ENCODE results near the gene TPD52L1.

Gene TPD52L1

DNA sequence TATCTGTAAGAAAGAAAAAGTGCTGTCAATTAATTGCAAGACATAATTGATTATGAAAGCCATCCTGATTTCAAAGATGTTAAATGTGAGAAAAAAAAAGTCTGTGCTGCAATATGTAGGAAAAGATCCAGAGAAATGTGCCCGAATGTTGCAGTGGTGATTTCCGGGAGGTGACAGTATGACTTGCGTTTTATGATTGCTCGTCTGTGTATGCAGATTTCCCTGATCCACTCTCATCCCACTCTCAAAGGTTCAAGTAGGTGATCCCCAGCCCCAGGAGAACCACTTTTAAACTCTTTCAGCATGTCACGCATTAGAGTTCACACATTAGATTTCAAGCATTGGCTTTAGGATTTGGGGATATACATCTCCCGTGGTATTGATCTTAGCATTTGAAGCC is 57.8 kb downstream of the TPD52L1 start:
- CTCF ChIA-PET, result no interaction called here

GRCh38 chr6:125212377-125212776 is 58.8 kb downstream of the TPD52L1 start:
- CTCF ChIA-PET, result interaction anchor here (1.4 kb wide), 1 partner anchor 21 kb away, joined by 3 read pairs; no protein-coding TSS in a partner anchor
- DNase-seq, result no peak

More for the DNA sequence above, 57.8 kb downstream of the TPD52L1 start:
- peaks cover 0 to 2% (median 0%) of the 10 kb centered on the region in 5 experiments for H3K27me3 ChIP-seq (replicated peaks in 2 of 5; ENCODE audit: control insufficient read depth in 4 of 5, insufficient read depth in 5 of 5, low read length in 4 of 5)
- no peak overlapping the region for H3K27ac ChIP-seq (ENCODE audit: insufficient read depth in 1 of 2, low read depth in 1 of 2, low read length in 2 of 2, poor library complexity in 1 of 2, severe bottlenecking in 2 of 2)
- no peak for DNase-seq
- no peaks in the 10 kb centered on the region for H3K9me3 ChIP-seq (ENCODE audit: control extremely low read depth in 1 of 5, control insufficient read depth in 4 of 5, insufficient read depth in 2 of 5, low read depth in 1 of 5, low read length in 4 of 5)
- no peaks in the 10 kb centered on the region for H3K4me1 ChIP-seq (ENCODE audit: control extremely low read depth in 1 of 4, control insufficient read depth in 4 of 4, insufficient read depth in 4 of 4, low read length in 3 of 4)
- WGBS (ENCODE audit: insufficient coverage), result 94% methylated on average over 6 of the region's 6 CpGs
- no peaks in the 10 kb centered on the region for H3K36me3 ChIP-seq (ENCODE audit: control insufficient read depth in 4 of 4, insufficient read depth in 4 of 4, low read length in 3 of 4)
- POLR2A ChIA-PET, result interaction anchor here (0.6 kb wide), 1 partner anchor 700 kb away, joined by 3 read pairs; no protein-coding TSS in a partner anchor
- no peak overlapping the region for H3K4me3 ChIP-seq (ENCODE audit: control insufficient read depth in 1 of 7, extremely low read depth in 1 of 7, insufficient read depth in 4 of 7, low read depth in 2 of 7, low read length in 6 of 7)

GRCh38 chr6:125213939-125214338 is 60.4 kb downstream of the TPD52L1 start:
- WGBS (ENCODE audit: insufficient coverage), result 94% methylated on average over 3 of the region's 3 CpGs
- ChIA-PET POLR2A (no interaction called here), CTCF (interaction anchor here (0.8 kb wide), 1 partner anchor 11 kb away, joined by 3 read pairs; no protein-coding TSS in a partner anchor)
- DNase-seq, result no peak
- H3K4me1 ChIP-seq (ENCODE audit: control extremely low read depth in 1 of 4, control insufficient read depth in 4 of 4, insufficient read depth in 4 of 4, low read length in 3 of 4), result no peaks in the 10 kb centered on the region
- no peaks in the 10 kb centered on the region for H3K9me3 ChIP-seq (ENCODE audit: control extremely low read depth in 1 of 5, control insufficient read depth in 4 of 5, insufficient read depth in 2 of 5, low read depth in 1 of 5, low read length in 4 of 5)
- H3K27ac ChIP-seq (ENCODE audit: insufficient read depth in 1 of 2, low read depth in 1 of 2, low read length in 2 of 2, poor library complexity in 1 of 2, severe bottlenecking in 2 of 2), result no peak overlapping the region
- no peak overlapping the region for H3K4me3 ChIP-seq (ENCODE audit: control insufficient read depth in 1 of 7, extremely low read depth in 1 of 7, insufficient read depth in 4 of 7, low read depth in 2 of 7, low read length in 6 of 7)
- no peaks in the 10 kb centered on the region for H3K36me3 ChIP-seq (ENCODE audit: control insufficient read depth in 4 of 4, insufficient read depth in 4 of 4, low read length in 3 of 4)
- peaks cover 0 to 2% (median 0%) of the 10 kb centered on the region in 5 experiments for H3K27me3 ChIP-seq (replicated peaks in 2 of 5; ENCODE audit: control insufficient read depth in 4 of 5, insufficient read depth in 5 of 5, low read length in 4 of 5)

More at GRCh38 chr6:125212377-125212776, 58.8 kb downstream of the TPD52L1 start:
- POLR2A ChIA-PET, result no interaction called here
- Histone ChIP-seq H3K36me3 (ENCODE audit: control insufficient read depth in 4 of 4, insufficient read depth in 4 of 4, low read length in 3 of 4) (no peaks in the 10 kb centered on the region), H3K27ac (ENCODE audit: insufficient read depth in 1 of 2, low read depth in 1 of 2, low read length in 2 of 2, poor library complexity in 1 of 2, severe bottlenecking in 2 of 2) (no peak overlapping the region), H3K27me3 (replicated peaks in 2 of 5; ENCODE audit: control insufficient read depth in 4 of 5, insufficient read depth in 5 of 5, low read length in 4 of 5) (peaks cover 0 to 2% (median 0%) of the 10 kb centered on the region in 5 experiments), H3K4me1 (ENCODE audit: control extremely low read depth in 1 of 4, control insufficient read depth in 4 of 4, insufficient read depth in 4 of 4, low read length in 3 of 4) (no peaks in the 10 kb centered on the region), H3K9me3 (ENCODE audit: control extremely low read depth in 1 of 5, control insufficient read depth in 4 of 5, insufficient read depth in 2 of 5, low read depth in 1 of 5, low read length in 4 of 5) (no peaks in the 10 kb centered on the region), H3K4me3 (ENCODE audit: control insufficient read depth in 1 of 7, extremely low read depth in 1 of 7, insufficient read depth in 4 of 7, low read depth in 2 of 7, low read length in 6 of 7) (no peak overlapping the region)
- 100% methylated on average over 2 of the region's 2 CpGs for WGBS (ENCODE audit: insufficient coverage)

- CTCF ChIA-PET, result no interaction called here
- no peak for DNase-seq
- Histone ChIP-seq H3K4me3 (ENCODE audit: control insufficient read depth in 1 of 7, extremely low read depth in 1 of 7, insufficient read depth in 4 of 7, low read depth in 2 of 7, low read length in 6 of 7) (no peak overlapping the region), H3K9me3 (ENCODE audit: control extremely low read depth in 1 of 5, control insufficient read depth in 4 of 5, insufficient read depth in 2 of 5, low read depth in 1 of 5, low read length in 4 of 5) (no peaks in the 10 kb centered on the region), H3K36me3 (ENCODE audit: control insufficient read depth in 4 of 4, insufficient read depth in 4 of 4, low read length in 3 of 4) (no peaks in the 10 kb centered on the region), H3K27ac (ENCODE audit: insufficient read depth in 1 of 2, low read depth in 1 of 2, low read length in 2 of 2, poor library complexity in 1 of 2, severe bottlenecking in 2 of 2) (no peak overlapping the region), H3K27me3 (replicated peaks in 2 of 5; ENCODE audit: control insufficient read depth in 4 of 5, insufficient read depth in 5 of 5, low read length in 4 of 5) (peaks cover 0 to 2% (median 0%) of the 10 kb centered on the region in 5 experiments), H3K4me1 (ENCODE audit: control extremely low read depth in 1 of 4, control insufficient read depth in 4 of 4, insufficient read depth in 4 of 4, low read length in 3 of 4) (no peaks in the 10 kb centered on the region)
- 100% methylated on average over 4 of the region's 4 CpGs for WGBS (ENCODE audit: insufficient coverage)
- POLR2A ChIA-PET, result no interaction called here
These were observed 61.8 kb downstream of the TPD52L1 start for GRCh38 chr6:125215252-125215819.

GRCh38 chr6:125216015-125216414 is 62.4 kb downstream of the TPD52L1 start:
- no peak for DNase-seq
- H3K27ac ChIP-seq (ENCODE audit: insufficient read depth in 1 of 2, low read depth in 1 of 2, low read length in 2 of 2, poor library complexity in 1 of 2, severe bottlenecking in 2 of 2), result no peak overlapping the region
- H3K36me3 ChIP-seq (ENCODE audit: control insufficient read depth in 4 of 4, insufficient read depth in 4 of 4, low read length in 3 of 4), result no peaks in the 10 kb centered on the region
- POLR2A ChIA-PET, result no interaction called here
- H3K4me3 ChIP-seq (ENCODE audit: control insufficient read depth in 1 of 7, extremely low read depth in 1 of 7, insufficient read depth in 4 of 7, low read depth in 2 of 7, low read length in 6 of 7), result no peak overlapping the region
- CTCF ChIA-PET, result no interaction called here
- no peaks in the 10 kb centered on the region for H3K4me1 ChIP-seq (ENCODE audit: control extremely low read depth in 1 of 4, control insufficient read depth in 4 of 4, insufficient read depth in 4 of 4, low read length in 3 of 4)
- no peaks in the 10 kb centered on the region for H3K9me3 ChIP-seq (ENCODE audit: control extremely low read depth in 1 of 5, control insufficient read depth in 4 of 5, insufficient read depth in 2 of 5, low read depth in 1 of 5, low read length in 4 of 5)
- H3K27me3 ChIP-seq (replicated peaks in 2 of 5; ENCODE audit: control insufficient read depth in 4 of 5, insufficient read depth in 5 of 5, low read length in 4 of 5), result peaks cover 0 to 2% (median 0%) of the 10 kb centered on the region in 5 experiments
- WGBS (ENCODE audit: insufficient coverage), result 100% methylated on average over 1 of the region's 2 CpGs

DNA sequence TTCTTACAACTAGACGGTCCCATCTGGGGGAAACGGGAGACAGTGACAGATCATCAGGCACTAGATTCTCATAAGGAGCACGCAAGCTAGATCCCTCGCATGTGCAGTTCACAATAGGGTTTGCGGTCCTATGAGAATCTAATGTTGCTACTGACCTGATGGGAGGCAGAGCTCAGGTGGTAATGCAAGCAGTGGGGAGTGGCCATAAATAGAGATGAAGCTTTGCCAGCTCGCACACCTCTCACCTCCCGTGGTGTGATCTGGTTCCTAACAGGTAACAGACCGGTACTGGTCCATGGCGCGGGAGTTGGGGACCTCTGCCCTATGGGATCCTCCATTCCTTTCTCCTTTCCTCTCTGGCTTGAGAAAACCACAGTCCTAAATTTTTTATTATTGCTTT is 63.8 kb downstream of the TPD52L1 start:
- no peak for DNase-seq
- Histone ChIP-seq H3K4me3 (ENCODE audit: control insufficient read depth in 1 of 7, extremely low read depth in 1 of 7, insufficient read depth in 4 of 7, low read depth in 2 of 7, low read length in 6 of 7) (no peak overlapping the region), H3K4me1 (ENCODE audit: control extremely low read depth in 1 of 4, control insufficient read depth in 4 of 4, insufficient read depth in 4 of 4, low read length in 3 of 4) (no peaks in the 10 kb centered on the region), H3K27ac (ENCODE audit: insufficient read depth in 1 of 2, low read depth in 1 of 2, low read length in 2 of 2, poor library complexity in 1 of 2, severe bottlenecking in 2 of 2) (no peak overlapping the region), H3K36me3 (ENCODE audit: control insufficient read depth in 4 of 4, insufficient read depth in 4 of 4, low read length in 3 of 4) (no peaks in the 10 kb centered on the region), H3K27me3 (replicated peaks in 2 of 5; ENCODE audit: control insufficient read depth in 4 of 5, insufficient read depth in 5 of 5, low read length in 4 of 5) (peaks cover 0 to 2% (median 0%) of the 10 kb centered on the region in 5 experiments), H3K9me3 (ENCODE audit: control extremely low read depth in 1 of 5, control insufficient read depth in 4 of 5, insufficient read depth in 2 of 5, low read depth in 1 of 5, low read length in 4 of 5) (no peaks in the 10 kb centered on the region)
- WGBS (ENCODE audit: insufficient coverage), result 100% methylated on average over 4 of the region's 10 CpGs
- ChIA-PET POLR2A (no interaction called here), CTCF (no interaction called here)

GRCh38 chr6:125217992-125218391 is 64.4 kb downstream of the TPD52L1 start:
- Histone ChIP-seq H3K27ac (ENCODE audit: insufficient read depth in 1 of 2, low read depth in 1 of 2, low read length in 2 of 2, poor library complexity in 1 of 2, severe bottlenecking in 2 of 2) (no peak overlapping the region), H3K4me1 (ENCODE audit: control extremely low read depth in 1 of 4, control insufficient read depth in 4 of 4, insufficient read depth in 4 of 4, low read length in 3 of 4) (no peaks in the 10 kb centered on the region), H3K36me3 (ENCODE audit: control insufficient read depth in 4 of 4, insufficient read depth in 4 of 4, low read length in 3 of 4) (no peaks in the 10 kb centered on the region), H3K9me3 (ENCODE audit: control extremely low read depth in 1 of 5, control insufficient read depth in 4 of 5, insufficient read depth in 2 of 5, low read depth in 1 of 5, low read length in 4 of 5) (no peaks in the 10 kb centered on the region), H3K4me3 (ENCODE audit: control insufficient read depth in 1 of 7, extremely low read depth in 1 of 7, insufficient read depth in 4 of 7, low read depth in 2 of 7, low read length in 6 of 7) (no peak overlapping the region), H3K27me3 (replicated peaks in 2 of 5; ENCODE audit: control insufficient read depth in 4 of 5, insufficient read depth in 5 of 5, low read length in 4 of 5) (peaks cover 0 to 2% (median 0%) of the 10 kb centered on the region in 5 experiments)
- POLR2A ChIA-PET, result no interaction called here
- 100% methylated on average over 1 of the region's 2 CpGs for WGBS (ENCODE audit: insufficient coverage)
- no peak for DNase-seq
- CTCF ChIA-PET, result no interaction called here

All from common myeloid progenitor, CD34-positive (primary cell).